Heart left ventricle (tissue), 16 donors: Measurements from ENCODE around the gene CXCL6. TPM values are rescaled to one million over a fixed set of nuclear protein-coding genes. Genes with fewer than 3 reads are reported as not detected.
A peak's percentile ranks its signal among the peaks of the same experiment; 100 is the strongest.

ENCODE experiments used
- ATAC-seq, 4 donors: fragments of 200-7000 bp; cut with Tn5 transposase; one replicate each; pipeline ENCODE4 v1.9.1; 2020 to 2022; ENCODE audit warnings: moderate library complexity in 4 of 4, mild to moderate bottlenecking in 3 of 4, moderate number of reproducible peaks in 1 of 4
- DNase-seq, 5 donors: peaks; one replicate each; pipeline ENCODE4 v3.0.0-alpha.2; 2020
- H3K27ac ChIP-seq, 12 donors: fragments of 200-600 bp; sonication (generic) in 4 of 12; one replicate each; pipeline versions ENCODE4 v1.5.0 to v1.8.0; 2016 to 2022; ENCODE audit warnings: mild to moderate bottlenecking in 2 of 12
- H3K27me3 ChIP-seq, 9 donors: fragments of 200-600 bp; sonication (generic) in 2 of 9; one replicate each; pipeline versions ENCODE4 v1.5.1 to v1.8.0; 2016 to 2022; ENCODE audit warnings: mild to moderate bottlenecking in 3 of 9
- H3K36me3 ChIP-seq, 9 donors: fragments of 200-600 bp; sonication (generic) in 2 of 9; one replicate each; pipeline versions ENCODE4 v1.5.0 to v1.8.0; 2018 to 2022; ENCODE audit warnings: mild to moderate bottlenecking in 2 of 9
- H3K4me1 ChIP-seq, 12 donors: fragments of 200-600 bp; sonication (generic) in 4 of 12; one replicate each; pipeline versions ENCODE4 v1.5.0 to v1.8.0; 2016 to 2022; ENCODE audit warnings: mild to moderate bottlenecking in 3 of 12
- H3K4me3 ChIP-seq, 12 donors: fragments of 200-600 bp; sonication (generic) in 4 of 12; one replicate each; pipeline versions ENCODE4 v1.5.0 to v1.8.0; 2017 to 2022; ENCODE audit warnings: mild to moderate bottlenecking in 9 of 12, moderate library complexity in 4 of 12
- H3K9me3 ChIP-seq, 12 donors: fragments of 200-600 bp; sonication (generic) in 4 of 12; one replicate each; pipeline versions ENCODE4 v1.5.0 to v1.8.0; 2016 to 2022; ENCODE audit warnings: mild to moderate bottlenecking in 1 of 12
- POLR2A ChIP-seq, 2 donors: fragments of 450-650 bp; IDR thresholded peaks; one replicate each; pipeline ENCODE4 v1.6.1; 2017; ENCODE audit warnings: antibody characterized with exemption in 2 of 2, mild to moderate bottlenecking in 2 of 2, moderate library complexity in 2 of 2
- WGBS, 4 donors: extraction: QIAGEN DNeasy Blood & Tissue Kit in 2 of 4; methylation state at CpG; one replicate each; pipeline versions ENCODE4 v1.1.5 to v1.1.7; 2013 to 2018; 5-methylcytosine and 5-hydroxymethylcytosine counted together
- intact Hi-C, 10 donors: fragments of 100-400 bp; cut with DNase I; formaldehyde crosslinking; loops; one replicate each; pipeline versions ENCODE4 v1.11.1 to v1.14.2; 2022
- polyA plus RNA-seq, 2 donors: library from polyadenylated mRNA; stranded (reverse); fragments of 200-250 nt; gene quantifications; one replicate each; pipeline ENCODE4 v1.2.3, GENCODE V29; 2013
- total RNA-seq, 9 donors: library from RNA; depleted of rRNA in 2 of 9; stranded (reverse); fragments of >200 nt in 2 of 9; fragmentation: NEBNext Ultra II Directional in 3 of 9; extraction: Animal tissue kit (Norgen Biotek cat#: 25700) in 3 of 9; gene quantifications; one replicate each; pipeline versions ENCODE4 v1.1.0 to v1.2.4, GENCODE V29; 2016 to 2023
- TF ChIP-seq, protein P1 (sequence below), 12 donors: fragments of 200-600 bp; sonication (generic) in 4 of 12; IDR thresholded peaks; one replicate each; pipeline versions ENCODE4 v1.5.0 to v1.8.0; 2018 to 2022; ENCODE audit warnings: antibody characterized with exemption in 12 of 12, mild to moderate bottlenecking in 5 of 12
- donor health status: ischemic (EF 13 %, LVEDD 7.1; RV severe dilation, severe dysfunction).
- donor health status: healthy with polysubstance abuse.
- donor health status: DM: no; HTN: yes; CAD: no.
- donor health status: DM: no; HTN: no; CAD: no.
- donor health status: ischemic (EF 25% LVEDD 6.9; RV normal size, moderate dysfunction).
- donor health status: ischemic (EF 25% LVEDD 5.7; RV mildly dilated, moderate dysfunction).
- donor health status: healthy.
- donor health status: DM: yes; HTN: yes; CAD: no.
- donor health status: ischemic (EF 35%, LVEDD 5.7; RV mildly dilated, moderate dysfunction).
- donor health status: nonischemic (EF 11% LVEDD 7.7; RV severe dilation, severe dysfunction).
- donor health status: DM: yes; HTN: yes; CAD: no.
- donor health status: PGD.
- donor health status: ischemic (EF 29% LVEDD 5.4; RV normal size, mild dysfunction).
- donor health status: nonischemic (EF 23%, LVEDD 6.1; RV moderate dilation, normal function).

The CXCL6 gene
- total and polyA plus RNA-seq, 11 donors: 0.11 to 4.5 (median 0.71) TPM; not detected in 4

DNA sequence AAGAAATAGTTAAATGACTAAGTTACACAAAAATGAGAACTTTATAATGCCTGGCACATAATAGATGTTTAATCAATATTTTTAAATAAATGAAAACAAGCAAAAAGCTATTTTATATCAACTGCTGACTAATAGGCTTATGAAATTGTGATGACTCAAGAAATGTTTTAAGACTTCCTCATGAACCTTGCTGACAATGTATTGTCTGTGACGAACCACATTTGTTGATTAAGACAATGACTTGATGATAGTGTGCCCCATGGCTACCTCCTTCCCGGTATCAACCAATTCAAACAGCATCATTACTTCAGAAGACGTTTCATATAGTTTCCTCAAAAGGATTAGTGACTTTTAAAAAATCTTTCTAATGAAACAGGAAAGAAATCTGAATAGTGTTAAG lies 7.9 kb downstream of the CXCL6 start:
- Histone ChIP-seq H3K4me3 (no peak overlapping the region), H3K27ac (peak overlapping the region in 1 of 12 donors; percentile 12)
- 60 to 70% (median 64%) methylated on average over 3 of the region's 3 CpGs for WGBS, 4 donors

DNA sequence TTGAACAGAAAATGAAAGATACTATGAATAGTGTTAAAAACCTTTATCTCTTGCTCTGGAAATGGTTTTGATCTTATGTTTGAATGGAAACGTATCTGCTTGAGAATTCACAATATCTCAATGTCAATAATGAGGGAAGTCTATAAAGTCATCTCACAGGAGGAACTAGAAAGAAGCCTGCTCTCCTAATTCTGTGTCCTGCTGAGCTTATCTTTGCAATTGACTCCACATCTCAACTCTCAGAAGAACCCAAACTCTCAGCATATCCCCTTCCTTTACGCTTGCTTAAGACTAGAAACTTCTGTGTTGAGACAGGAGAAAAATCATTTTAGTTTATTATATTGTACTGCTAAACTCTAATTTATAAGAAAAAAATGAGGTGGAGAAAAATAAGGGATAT lies 8.3 kb downstream of the CXCL6 start:
- no peak overlapping the region for H3K4me3 ChIP-seq
- H3K36me3 ChIP-seq: no peaks in the 10 kb centered on the region
- intact Hi-C loops: no loop called here
- ATAC-seq (no peak), DNase-seq (no peak)
- TF ChIP-seq, protein P1, sequence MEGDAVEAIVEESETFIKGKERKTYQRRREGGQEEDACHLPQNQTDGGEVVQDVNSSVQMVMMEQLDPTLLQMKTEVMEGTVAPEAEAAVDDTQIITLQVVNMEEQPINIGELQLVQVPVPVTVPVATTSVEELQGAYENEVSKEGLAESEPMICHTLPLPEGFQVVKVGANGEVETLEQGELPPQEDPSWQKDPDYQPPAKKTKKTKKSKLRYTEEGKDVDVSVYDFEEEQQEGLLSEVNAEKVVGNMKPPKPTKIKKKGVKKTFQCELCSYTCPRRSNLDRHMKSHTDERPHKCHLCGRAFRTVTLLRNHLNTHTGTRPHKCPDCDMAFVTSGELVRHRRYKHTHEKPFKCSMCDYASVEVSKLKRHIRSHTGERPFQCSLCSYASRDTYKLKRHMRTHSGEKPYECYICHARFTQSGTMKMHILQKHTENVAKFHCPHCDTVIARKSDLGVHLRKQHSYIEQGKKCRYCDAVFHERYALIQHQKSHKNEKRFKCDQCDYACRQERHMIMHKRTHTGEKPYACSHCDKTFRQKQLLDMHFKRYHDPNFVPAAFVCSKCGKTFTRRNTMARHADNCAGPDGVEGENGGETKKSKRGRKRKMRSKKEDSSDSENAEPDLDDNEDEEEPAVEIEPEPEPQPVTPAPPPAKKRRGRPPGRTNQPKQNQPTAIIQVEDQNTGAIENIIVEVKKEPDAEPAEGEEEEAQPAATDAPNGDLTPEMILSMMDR (IDR thresholded peaks at IDR 0.05): no peak
- TF ChIP-seq POLR2A (IDR thresholded peaks at IDR 0.05): no peak
- 39 to 53% (median 49%) methylated on average over 2 of the region's 2 CpGs for WGBS, 4 donors
- H3K9me3 ChIP-seq: no peaks in the 10 kb centered on the region
- H3K4me1 ChIP-seq: peaks cover 0 to 10% (median 0%) of the 10 kb centered on the region in 12 donors
- peaks cover 0 to 14% (median 0%) of the 10 kb centered on the region in 9 donors for H3K27me3 ChIP-seq
- peak overlapping the region in 1 of 12 donors; percentile 12 for H3K27ac ChIP-seq

More for the DNA sequence above, 7.9 kb downstream of the CXCL6 start:
- Histone ChIP-seq H3K27me3 (peaks cover 0 to 19% (median 0%) of the 10 kb centered on the region in 9 donors), H3K36me3 (no peaks in the 10 kb centered on the region), H3K9me3 (no peaks in the 10 kb centered on the region), H3K4me1 (peaks cover 0 to 10% (median 0%) of the 10 kb centered on the region in 12 donors)
- TF ChIP-seq POLR2A (IDR thresholded peaks at IDR 0.05): no peak
- TF ChIP-seq, protein P1 (IDR thresholded peaks at IDR 0.05): no peak
- DNase-seq (no peak), ATAC-seq (no peak)
- intact Hi-C loops: no loop called here

DNA sequence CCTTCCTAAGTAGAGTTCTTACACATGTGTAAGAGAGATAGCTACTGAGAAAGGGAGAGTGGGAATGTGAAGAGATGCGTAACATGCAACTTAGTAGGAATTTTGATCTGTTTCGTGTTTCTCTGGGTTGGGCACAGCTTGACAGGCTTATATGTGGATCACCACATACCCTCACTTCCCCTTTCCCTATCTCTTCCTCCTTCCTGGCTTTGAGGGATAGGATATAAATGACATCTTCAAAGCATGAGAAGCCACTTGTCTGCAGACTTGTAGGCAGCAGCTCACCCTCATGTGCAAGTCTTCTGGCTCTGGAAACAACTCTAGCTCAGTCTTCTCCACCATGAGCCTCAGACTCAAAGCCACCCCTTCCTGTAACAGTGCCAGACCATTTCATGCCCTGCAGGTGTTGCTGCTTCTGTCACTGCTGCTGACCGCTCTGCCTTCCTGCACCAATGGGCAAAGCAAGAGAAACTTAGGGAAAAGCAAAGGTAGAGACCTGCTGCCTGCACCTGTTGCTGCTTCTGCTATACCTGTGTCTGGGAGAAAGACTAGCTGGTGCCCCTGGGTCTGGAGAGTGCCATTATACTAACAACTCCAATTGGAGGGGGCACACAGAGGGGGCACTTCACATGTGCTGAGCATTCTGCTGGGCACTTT lies 11.2 kb downstream of the CXCL6 start:
- Histone ChIP-seq H3K4me3 (no peak overlapping the region), H3K9me3 (no peaks in the 10 kb centered on the region), H3K4me1 (peaks cover 0 to 10% (median 0%) of the 10 kb centered on the region in 12 donors), H3K36me3 (no peaks in the 10 kb centered on the region), H3K27me3 (peaks cover 0 to 11% (median 0%) of the 10 kb centered on the region in 9 donors), H3K27ac (no peak overlapping the region)
- 83 to 87% (median 87%) methylated on average over 3 of the region's 3 CpGs for WGBS, 4 donors
- no peak for ATAC-seq
- intact Hi-C loops: no loop called here
- no peak for DNase-seq
- TF ChIP-seq, protein P1 (IDR thresholded peaks at IDR 0.05): no peak
- TF ChIP-seq POLR2A (IDR thresholded peaks at IDR 0.05): no peak

DNA sequence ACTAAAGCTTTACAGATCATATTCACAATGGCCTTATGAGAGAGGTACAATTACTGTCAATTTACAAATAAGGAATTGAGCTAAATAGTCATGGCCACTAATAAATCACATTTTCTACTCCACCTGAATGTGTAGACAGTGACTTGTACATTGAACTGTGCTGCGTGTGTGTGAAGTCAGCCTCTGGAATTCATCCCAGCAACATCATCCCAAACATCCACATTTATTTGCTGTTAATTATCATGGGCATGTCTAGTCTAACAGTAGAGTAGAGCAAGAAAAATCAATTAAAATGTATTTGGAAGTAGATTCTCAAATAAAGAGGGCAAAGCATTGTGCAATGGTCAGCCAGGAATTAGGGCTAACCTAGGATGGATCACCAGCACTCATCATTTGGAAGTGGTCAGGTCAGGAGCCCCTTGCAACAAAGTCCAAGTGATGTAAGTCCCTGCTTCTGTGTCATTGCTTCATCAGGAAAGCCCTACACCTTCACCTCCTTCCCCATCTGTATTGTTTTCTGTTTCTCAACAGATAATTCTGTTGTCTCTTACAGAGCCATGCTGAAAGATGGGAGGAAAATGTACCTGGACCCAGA lies 11.8 kb downstream of the CXCL6 start:
- no peak for ATAC-seq
- DNase-seq: no peak

More for the DNA sequence above, 11.8 kb downstream of the CXCL6 start:
- Histone ChIP-seq H3K9me3 (no peaks in the 10 kb centered on the region), H3K27ac (no peak overlapping the region), H3K27me3 (peaks cover 0 to 15% (median 0%) of the 10 kb centered on the region in 9 donors), H3K36me3 (no peaks in the 10 kb centered on the region), H3K4me3 (no peak overlapping the region), H3K4me1 (peaks cover 0 to 14% (median 0%) of the 10 kb centered on the region in 12 donors)
- no peak for TF ChIP-seq POLR2A (IDR thresholded peaks at IDR 0.05)
- TF ChIP-seq, protein P1 (IDR thresholded peaks at IDR 0.05): no peak
- WGBS, 4 donors: 68 to 89% (median 86%) methylated on average over 1 of the region's 1 CpG
- intact Hi-C loops: no loop called here
